Endothelial cell of umbilical vein (primary cell): ENCODE measurements around the gene CDK2. TPM values are rescaled to one million over a fixed set of nuclear protein-coding genes. Genes with fewer than 3 reads are reported as not detected.

Source experiments
- BruUV-seq: library from RNA; stranded (reverse); fragments of 400-500 nt; replicated peaks from 2 replicates; lab custom pipeline; 2021; lab: Mats Ljungman, UMichigan
- CTCF ChIA-PET: fragments of 300-600, 350-600 bp; sonication (Branson Sonifier 250); formaldehyde crosslinking; loops from one replicate; lab custom pipeline; 2021; ENCODE audit warnings: antibody characterized with exemption, inconsistent platforms; lab: Charles Lee
- POLR2A ChIA-PET: fragments of 300-600, 350-600 bp; sonication (Branson Sonifier 250); formaldehyde crosslinking; loops from one replicate; lab custom pipeline; 2021; ENCODE audit warnings: antibody characterized with exemption, inconsistent platforms; lab: Charles Lee
- DNase-seq: peaks from one replicate; pipeline ENCODE4 v3.0.0-alpha.2; 2011; ENCODE audit warnings: low read depth, low spot score
- FAIRE-seq: peaks from 2 replicates; lab custom pipeline; 2011; peaks lifted over from hg19 to GRCh38; lab: Jason Lieb, UNC
- H2AFZ ChIP-seq: 2 replicates; pipeline ENCODE4 v1.6.0; 2012; ENCODE audit warnings: low read depth, low read length, control low read depth, inconsistent platforms
- H3K27ac ChIP-seq: 2 replicates; pipeline ENCODE4 v1.5.1; 2011; ENCODE audit warnings: low read depth, mild to moderate bottlenecking, control low read depth, low read length, moderate library complexity; ENCODE audit not compliant: insufficient read depth
- H3K27me3 ChIP-seq, 2 experiments: 2 replicates each; pipeline versions ENCODE4 v1.6.0 to v1.6.1; 2011; ENCODE audit warnings: low read length in 2 of 2, mixed read lengths in 1 of 2; ENCODE audit not compliant: control insufficient read depth in 2 of 2, insufficient read depth in 2 of 2
- H3K36me3 ChIP-seq, 2 experiments: 2 replicates in 1 of 2; 3 replicates in 1 of 2; pipeline ENCODE4 v1.5.1; 2011; ENCODE audit warnings: low read length in 2 of 2, mild to moderate bottlenecking in 1 of 2, moderate library complexity in 1 of 2; ENCODE audit not compliant: control insufficient read depth in 2 of 2, insufficient read depth in 2 of 2; ENCODE audit errors: extremely low read depth in 1 of 2
- H3K4me1 ChIP-seq: 3 replicates; pipeline ENCODE4 v1.5.1; 2011; ENCODE audit warnings: mild to moderate bottlenecking, low read length; ENCODE audit not compliant: control insufficient read depth, insufficient read depth; ENCODE audit errors: extremely low read depth
- H3K4me2 ChIP-seq: 2 replicates; pipeline ENCODE4 v1.6.1; 2011; ENCODE audit warnings: low read length, control low read depth, mixed read lengths; ENCODE audit not compliant: insufficient read depth
- H3K4me3 ChIP-seq, 3 experiments: fragments of 200-600 bp in 1 of 3; sonication (generic), shearing (Covaris generic) in 1 of 3; replicated peaks in 1 of 3; 2 replicates each; pipeline ENCODE4 v1.5.1; 2011 to 2016; ENCODE audit warnings: control low read depth in 3 of 3, low read length in 3 of 3, mild to moderate bottlenecking in 2 of 3, inconsistent platforms in 1 of 3, low read depth in 1 of 3, moderate library complexity in 1 of 3; ENCODE audit not compliant: insufficient read depth in 1 of 3
- H3K79me2 ChIP-seq: 2 replicates; pipeline ENCODE4 v1.6.0; 2012; ENCODE audit warnings: low read length, inconsistent platforms; ENCODE audit not compliant: control insufficient read depth, insufficient read depth
- H3K9ac ChIP-seq: replicated peaks from 2 replicates; pipeline ENCODE3; 2011; ENCODE audit warnings: low read length, control low read depth; ENCODE audit not compliant: insufficient read depth; ENCODE audit errors: extremely low read depth
- H3K9me1 ChIP-seq: replicated peaks from 3 replicates; pipeline ENCODE4 v1.6.0; 2011; ENCODE audit warnings: mild to moderate bottlenecking, low read length; ENCODE audit not compliant: control insufficient read depth, insufficient read depth; ENCODE audit errors: extremely low read depth
- H3K9me3 ChIP-seq: replicated peaks from 2 replicates; pipeline ENCODE4 v1.5.1; 2012; ENCODE audit warnings: low read length, inconsistent platforms; ENCODE audit not compliant: control insufficient read depth, insufficient read depth
- H4K20me1 ChIP-seq: replicated peaks from 2 replicates; pipeline ENCODE3; 2011; ENCODE audit warnings: mild to moderate bottlenecking, low read length; ENCODE audit not compliant: control insufficient read depth, insufficient read depth; ENCODE audit errors: extremely low read depth
- CTCF ChIP-seq, 2 donors: IDR thresholded peaks; 1 replicate in 1 of 2; 2 replicates in 1 of 2; pipeline ENCODE4 v1.5.1; 2011; ENCODE audit warnings: low read length in 2 of 2, mild to moderate bottlenecking in 2 of 2, moderate library complexity in 2 of 2, control low read depth in 1 of 2, inconsistent platforms in 1 of 2, low read depth in 1 of 2; ENCODE audit not compliant: insufficient read depth in 1 of 2; ENCODE audit errors: extremely low read depth in 1 of 2
- EZH2 ChIP-seq: IDR thresholded peaks from 2 replicates; pipeline ENCODE4 v1.6.1; 2012; ENCODE audit warnings: borderline replicate concordance, low read depth, mild to moderate bottlenecking, moderate library complexity, low read length, inconsistent platforms; ENCODE audit not compliant: severe bottlenecking
- FOS ChIP-seq: IDR thresholded peaks from 2 replicates; pipeline ENCODE4 v1.6.1; 2011; ENCODE audit warnings: mild to moderate bottlenecking, low read length, moderate library complexity, borderline replicate concordance; ENCODE audit not compliant: insufficient read depth
- GATA2 ChIP-seq: IDR thresholded peaks from 2 replicates; pipeline ENCODE4 v1.7.0; 2011; ENCODE audit warnings: low read depth, mild to moderate bottlenecking, moderate library complexity, mixed read lengths, low read length; ENCODE audit not compliant: insufficient read length, insufficient read depth
- JUN ChIP-seq: IDR thresholded peaks from 2 replicates; pipeline ENCODE4 v1.6.1; 2011; ENCODE audit warnings: borderline replicate concordance, low read depth; ENCODE audit not compliant: insufficient read length, insufficient read depth
- MYC ChIP-seq: IDR thresholded peaks from one replicate; pipeline ENCODE4 v1.6.1; 2011; ENCODE audit warnings: mild to moderate bottlenecking, low read depth, low read length
- POLR2AphosphoS5 ChIP-seq: IDR thresholded peaks from 2 replicates; pipeline ENCODE4 v1.6.1; 2012; ENCODE audit warnings: low read depth, mild to moderate bottlenecking, control low read depth, low read length, moderate library complexity; ENCODE audit not compliant: insufficient read depth
- dilution Hi-C: fragments of 300-500 bp; cut with MboI; formaldehyde crosslinking; loops from one replicate; pipeline ENCODE4 v1.15.0; 2019; ENCODE audit warnings: low sequenced_read_pairs; ENCODE audit not compliant: extremely low pct_ligation_motif_present
- intact Hi-C: fragments of 100-400 bp; cut with micrococcal nuclease; formaldehyde crosslinking; loops from one replicate; pipeline ENCODE4 v1.10.0; 2022
- polyA plus RNA-seq, 4 experiments: library from polyadenylated mRNA; depleted of rRNA in 3 of 4; stranded (reverse) in 3 of 4; unstranded in 1 of 4; fragments of >200 nt; gene quantifications; 2 replicates each; pipeline versions ENCODE4 v1.2.1 to v1.2.3, GENCODE V29; 2011 to 2012; ENCODE audit warnings: missing spikeins in 1 of 4
- total RNA-seq: library from RNA; stranded (reverse); gene quantifications from 2 replicates; pipeline ENCODE4 v1.2.3, GENCODE V29; 2021

CDK2 gene
- total and polyA plus RNA-seq, 2 donors (not counting 3 experiments of a cell fraction or from before 2014, with no cell fraction given): 46.7 to 69.8 TPM

GRCh38 chr12:56014205-56014604 lies 47.6 kb downstream of the CDK2 start:
- dilution Hi-C loops: no loop called here
- no peak for FAIRE-seq
- H3K36me3 ChIP-seq: no peaks in the 10 kb centered on the region
- no peaks in the 10 kb centered on the region for H4K20me1 ChIP-seq
- H3K27ac ChIP-seq: no peak overlapping the region
- H3K4me3 ChIP-seq: no peak overlapping the region
- H3K27me3 ChIP-seq: no peaks in the 10 kb centered on the region
- no TSS peak for BruUV-seq
- H3K9ac ChIP-seq: no peak overlapping the region
- peak; percentile 19 for DNase-seq
- no peak overlapping the region for H3K4me2 ChIP-seq
- H3K79me2 ChIP-seq: no peaks in the 10 kb centered on the region
- ChIA-PET CTCF (interaction anchor here (0.9 to 1.4 kb wide), 5 partner anchors 11 to 41 kb away, joined by 3 to 19 read pairs (median 4); no protein-coding TSS in a partner anchor), POLR2A (no interaction called here)
- no peaks in the 10 kb centered on the region for H3K9me1 ChIP-seq
- no peak overlapping the region for H2AFZ ChIP-seq
- no peaks in the 10 kb centered on the region for H3K4me1 ChIP-seq
- H3K9me3 ChIP-seq: no peaks in the 10 kb centered on the region
- intact Hi-C loops: no loop called here
- no peak for TF ChIP-seq EZH2
- TF ChIP-seq JUN: no peak
- no peak for TF ChIP-seq MYC
- no peak for TF ChIP-seq FOS
- TF ChIP-seq POLR2AphosphoS5: no peak
- no peak for TF ChIP-seq GATA2
- TF ChIP-seq CTCF (IDR thresholded peaks at IDR 0.05; ENCODE audit: extremely low read depth in 1 of 2, insufficient read depth in 1 of 2, low read depth in 1 of 2, low read length in 2 of 2): no peak
